HepG2 (cell line): ENCODE measurements around the gene IMPDH1. TPM values are rescaled to one million over a fixed set of nuclear protein-coding genes. Genes with fewer than 3 reads are reported as not detected.

Experiments used
- ATAC-seq: fragments of 200-7000 bp; cut with Tn5 transposase; 3 replicates; pipeline ENCODE4 v1.9.1; 2020; ENCODE audit warnings: mild to moderate bottlenecking, moderate library complexity
- BruUV-seq: library from RNA; stranded (reverse); fragments of 400-500 nt; replicated peaks from 2 replicates; lab custom pipeline; 2021; lab: Mats Ljungman, UMichigan
- CTCF ChIA-PET: fragments of 300-600 bp; formaldehyde crosslinking; extraction: SDS; loops from one replicate; lab custom pipeline; 2021; ENCODE audit warnings: low total read pairs, inconsistent platforms, low intra/inter-chr PET ratio; lab: Yijun Ruan, JAX
- POLR2A ChIA-PET: fragments of 350-600 bp; sonication (Branson Sonifier 250); formaldehyde crosslinking; loops from one replicate; lab custom pipeline; 2020; ENCODE audit warnings: antibody characterized with exemption, inconsistent platforms; lab: Yijun Ruan, JAX
- DNase-seq: peaks from one replicate; pipeline ENCODE4 v3.0.0-alpha.2; 2015; ENCODE audit warnings: low spot score
- FAIRE-seq: peaks from 3 replicates; lab custom pipeline; 2011; peaks lifted over from hg19 to GRCh38; lab: Jason Lieb, UNC
- H2AFZ ChIP-seq: one replicate; pipeline ENCODE4 v1.6.1; 2011; ENCODE audit warnings: low read length, inconsistent platforms
- H3K27ac ChIP-seq: fragments of 300-600 bp; 3 replicates; pipeline ENCODE4 v1.8.0; 2011; ENCODE audit warnings: mixed run types, mild to moderate bottlenecking, mixed read lengths, low read length, inconsistent platforms; ENCODE audit not compliant: insufficient read depth; ENCODE audit errors: extremely low read length
- H3K27me3 ChIP-seq, 2 experiments: fragments of 200-600 bp in 1 of 2; 2 replicates in 1 of 2; 3 replicates in 1 of 2; pipeline versions ENCODE4 v1.6.0 to v1.8.0; 2011; ENCODE audit warnings: low read length in 2 of 2, mild to moderate bottlenecking in 2 of 2, moderate library complexity in 2 of 2, inconsistent platforms in 1 of 2; ENCODE audit not compliant: insufficient read depth in 2 of 2, control insufficient read depth in 1 of 2
- H3K36me3 ChIP-seq, 2 experiments: fragments of 200-600 bp in 1 of 2; replicated peaks in 1 of 2; 2 replicates in 1 of 2; 3 replicates in 1 of 2; pipeline versions ENCODE4 v1.5.1 to v1.8.0; 2011; ENCODE audit warnings: low read length in 2 of 2, inconsistent platforms in 1 of 2; ENCODE audit not compliant: insufficient read depth in 2 of 2, control insufficient read depth in 1 of 2
- H3K4me1 ChIP-seq: 2 replicates; pipeline ENCODE4 v1.5.1; 2012; ENCODE audit warnings: low read length, inconsistent platforms; ENCODE audit not compliant: insufficient read depth
- H3K4me2 ChIP-seq: 2 replicates; pipeline ENCODE4 v1.6.0; 2011; ENCODE audit warnings: low read depth, low read length, inconsistent platforms
- H3K4me3 ChIP-seq, 3 experiments: fragments of 200-600 bp in 1 of 3; sonication (generic), shearing (Covaris generic) in 1 of 3; replicated peaks in 1 of 3; 2 replicates each; pipeline ENCODE4 v1.5.1; 2011 to 2016; ENCODE audit warnings: low read length in 3 of 3, inconsistent platforms in 2 of 3, low read depth in 2 of 3, mild to moderate bottlenecking in 2 of 3, control low read depth in 1 of 3, mixed read lengths in 1 of 3; ENCODE audit not compliant: insufficient read depth in 1 of 3
- H3K79me2 ChIP-seq: one replicate; pipeline ENCODE4 v1.6.1; 2011; ENCODE audit warnings: low read length, inconsistent platforms; ENCODE audit not compliant: insufficient read depth
- H3K9ac ChIP-seq: 2 replicates; pipeline ENCODE4 v1.6.0; 2011; ENCODE audit warnings: mild to moderate bottlenecking, low read depth, low read length, inconsistent platforms; ENCODE audit not compliant: insufficient read depth
- H3K9me3 ChIP-seq: 2 replicates; pipeline ENCODE4 v1.5.1; 2012; ENCODE audit warnings: mild to moderate bottlenecking, low read length
- H4K20me1 ChIP-seq: 2 replicates; pipeline ENCODE4 v1.6.0; 2011; ENCODE audit warnings: inconsistent platforms, mild to moderate bottlenecking, low read length, moderate library complexity; ENCODE audit not compliant: insufficient read depth
- DNMT3B ChIP-seq: conservative IDR thresholded peaks from 2 replicates; pipeline ENCODE4 v1.6.1; 2016; ENCODE audit warnings: missing biosample characterization, control low read depth
- HNRNPK ChIP-seq: fragments of 200-400 bp; formaldehyde crosslinking; IDR thresholded peaks from 2 replicates; pipeline ENCODE4 v1.6.1; 2018; ENCODE audit warnings: low read length, low read depth, moderate library complexity, mild to moderate bottlenecking; ENCODE audit not compliant: poor library complexity, severe bottlenecking
- KDM2A ChIP-seq: sonication (generic); formaldehyde crosslinking; IDR thresholded peaks from 2 replicates; pipeline ENCODE4 v1.4.0; 2020; ENCODE audit warnings: low read depth, missing genetic modification reagents, borderline replicate concordance
- MTA3 ChIP-seq: sonication (generic); formaldehyde crosslinking; IDR thresholded peaks from 2 replicates; pipeline ENCODE4 v1.4.0; 2020; ENCODE audit warnings: missing genetic modification reagents
- PHF5A ChIP-seq: IDR thresholded peaks from one replicate; pipeline ENCODE4 v1.6.1; 2018; ENCODE audit warnings: low read depth, missing genetic modification reagents; ENCODE audit not compliant: unreplicated experiment
- RELA ChIP-seq: sonication (generic); formaldehyde crosslinking; IDR thresholded peaks from 2 replicates; pipeline ENCODE4 v1.4.0; 2020; ENCODE audit warnings: missing genetic modification reagents
- TP53 ChIP-seq: sonication (generic); formaldehyde crosslinking; conservative IDR thresholded peaks from 2 replicates; pipeline ENCODE4 v1.4.0; 2020; ENCODE audit warnings: missing genetic modification reagents
- ZEB1 ChIP-seq: IDR thresholded peaks from 2 replicates; pipeline ENCODE4 v1.6.1; 2012; ENCODE audit warnings: mild to moderate bottlenecking, low read depth, inconsistent platforms; ENCODE audit not compliant: insufficient replicate concordance
- ZNF205 ChIP-seq: IDR thresholded peaks from 2 replicates; pipeline ENCODE4 v1.6.1; 2018; ENCODE audit warnings: missing biosample characterization, missing genetic modification reagents
- ZNF589 ChIP-seq: sonication (generic); formaldehyde crosslinking; conservative IDR thresholded peaks from 2 replicates; pipeline ENCODE4 v1.8.0; 2022; ENCODE audit warnings: mild to moderate bottlenecking, moderate library complexity, missing genetic modification reagents
- ZNF670 ChIP-seq: sonication (generic); formaldehyde crosslinking; IDR thresholded peaks from 2 replicates; pipeline ENCODE4 v1.8.0; 2022; ENCODE audit warnings: mild to moderate bottlenecking, missing genetic modification reagents, borderline replicate concordance
- ZNF7 ChIP-seq: IDR thresholded peaks from 2 replicates; pipeline ENCODE4 v1.6.1; 2016; ENCODE audit warnings: missing biosample characterization, missing genetic modification reagents
- ZNF878 ChIP-seq: sonication (generic); formaldehyde crosslinking; IDR thresholded peaks from 2 replicates; pipeline ENCODE4 v1.8.1; 2023; ENCODE audit warnings: mild to moderate bottlenecking, missing genetic modification reagents, moderate library complexity
- WGBS: methylation state at CpG from one replicate; pipeline ENCODE4 v1.1.6; 2017; ENCODE audit warnings: low lambda C conversion rate; 5-methylcytosine and 5-hydroxymethylcytosine counted together
- in situ Hi-C: cut with HindIII; loops from 2 replicates; pipeline ENCODE4 v1.10.0; 2017; ENCODE audit warnings: low pct_unique_long_range_greater_than_20kb; ENCODE audit not compliant: extremely low pct_ligation_motif_present
- intact Hi-C: fragments of 100-400 bp; cut with micrococcal nuclease; formaldehyde crosslinking; loops from one replicate; pipeline ENCODE4 v1.10.0; 2022; ENCODE audit not compliant: unreplicated experiment
- polyA plus RNA-seq, 8 experiments: library from polyadenylated mRNA; depleted of rRNA in 3 of 8; stranded (reverse) in 7 of 8; unstranded in 1 of 8; fragments of >200 nt; fragmentation: Illumina TruSeq in 4 of 8; extraction: Trizol in 4 of 8; gene quantifications; 2 replicates each; pipeline versions ENCODE4 v1.2.1 to v1.2.3, GENCODE V29; 2011 to 2016; ENCODE audit warnings: low read depth in 4 of 8, missing spikeins in 1 of 8, mixed read lengths in 1 of 8; ENCODE audit not compliant: insufficient read depth in 1 of 8
- total RNA-seq, 5 experiments: library from RNA; depleted of rRNA; stranded (reverse); fragments of >200 nt; fragmentation: Illumina TruSeq; extraction: Trizol; gene quantifications; 2 replicates each; pipeline ENCODE4 v1.2.3, GENCODE V29; 2016; ENCODE audit warnings: low read depth in 1 of 5
- TF ChIP-seq, protein P1 (sequence below): sonication (generic); formaldehyde crosslinking; IDR thresholded peaks from 2 replicates; pipeline ENCODE4 v1.4.0; 2020; ENCODE audit warnings: missing genetic modification reagents, mild to moderate bottlenecking, borderline replicate concordance
- TF ChIP-seq, protein P2 (sequence below): sonication (generic); formaldehyde crosslinking; IDR thresholded peaks from 2 replicates; pipeline ENCODE4 v1.5.0; 2020; ENCODE audit warnings: mild to moderate bottlenecking, missing genetic modification reagents
- TF ChIP-seq, protein P3 (sequence below): sonication (generic); formaldehyde crosslinking; IDR thresholded peaks from 2 replicates; pipeline ENCODE4 v1.5.0; 2020; ENCODE audit warnings: missing genetic modification reagents

Gene IMPDH1
- total and polyA plus RNA-seq, 2 of the 13 experiments (the other 11 are each of a cell fraction or from before 2014, with no cell fraction given), result 22.8 to 34.0 TPM

DNA sequence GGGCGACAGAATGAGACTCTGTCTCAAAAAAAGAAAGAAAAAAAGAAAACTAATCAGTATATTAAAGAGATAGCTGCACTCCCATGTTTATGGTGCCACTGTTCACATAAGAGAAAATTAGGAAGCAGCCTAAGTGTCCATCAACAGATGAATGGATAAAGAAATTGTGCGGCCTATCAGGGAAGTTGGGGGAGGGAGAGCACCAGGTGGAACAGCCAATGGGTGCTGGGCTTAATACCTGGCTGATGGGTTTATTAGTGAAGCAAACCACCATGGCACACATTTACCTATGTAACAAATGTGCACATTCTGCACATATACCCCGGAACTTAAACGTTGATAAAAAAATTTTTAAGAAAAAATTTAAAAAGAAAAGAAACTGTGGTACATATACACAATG is 39.3 kb downstream of the IMPDH1 start:
- intact Hi-C loops (no loop called here), in situ Hi-C loops (no loop called here)
- TF ChIP-seq ZEB1, result no peak
- TF ChIP-seq ZNF670, result no peak
- no peak for TF ChIP-seq ZNF589
- TF ChIP-seq ZNF205, result no peak
- no peak for TF ChIP-seq HNRNPK
- TF ChIP-seq TP53 (CRISPR knock-in tag), result no peak
- TF ChIP-seq, protein P1, sequence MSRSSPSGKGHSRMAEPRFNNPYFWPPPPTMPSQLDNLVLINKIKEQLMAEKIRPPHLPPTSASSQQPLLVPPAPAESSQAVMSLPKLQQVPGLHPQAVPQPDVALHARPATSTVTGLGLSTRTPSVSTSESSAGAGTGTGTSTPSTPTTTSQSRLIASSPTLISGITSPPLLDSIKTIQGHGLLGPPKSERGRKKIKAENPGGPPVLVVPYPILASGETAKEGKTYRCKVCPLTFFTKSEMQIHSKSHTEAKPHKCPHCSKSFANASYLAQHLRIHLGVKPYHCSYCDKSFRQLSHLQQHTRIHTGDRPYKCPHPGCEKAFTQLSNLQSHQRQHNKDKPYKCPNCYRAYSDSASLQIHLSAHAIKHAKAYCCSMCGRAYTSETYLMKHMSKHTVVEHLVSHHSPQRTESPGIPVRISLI (CRISPR knock-in tag), result no peak
- no peak for TF ChIP-seq DNMT3B
- TF ChIP-seq, protein P2, sequence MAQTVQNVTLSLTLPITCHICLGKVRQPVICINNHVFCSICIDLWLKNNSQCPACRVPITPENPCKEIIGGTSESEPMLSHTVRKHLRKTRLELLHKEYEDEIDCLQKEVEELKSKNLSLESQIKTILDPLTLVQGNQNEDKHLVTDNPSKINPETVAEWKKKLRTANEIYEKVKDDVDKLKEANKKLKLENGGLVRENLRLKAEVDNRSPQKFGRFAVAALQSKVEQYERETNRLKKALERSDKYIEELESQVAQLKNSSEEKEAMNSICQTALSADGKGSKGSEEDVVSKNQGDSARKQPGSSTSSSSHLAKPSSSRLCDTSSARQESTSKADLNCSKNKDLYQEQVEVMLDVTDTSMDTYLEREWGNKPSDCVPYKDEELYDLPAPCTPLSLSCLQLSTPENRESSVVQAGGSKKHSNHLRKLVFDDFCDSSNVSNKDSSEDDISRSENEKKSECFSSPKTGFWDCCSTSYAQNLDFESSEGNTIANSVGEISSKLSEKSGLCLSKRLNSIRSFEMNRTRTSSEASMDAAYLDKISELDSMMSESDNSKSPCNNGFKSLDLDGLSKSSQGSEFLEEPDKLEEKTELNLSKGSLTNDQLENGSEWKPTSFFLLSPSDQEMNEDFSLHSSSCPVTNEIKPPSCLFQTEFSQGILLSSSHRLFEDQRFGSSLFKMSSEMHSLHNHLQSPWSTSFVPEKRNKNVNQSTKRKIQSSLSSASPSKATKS (CRISPR knock-in tag), result no peak
- no peak for TF ChIP-seq ZNF878 (CRISPR knock-in tag)
- no peak for TF ChIP-seq PHF5A
- TF ChIP-seq KDM2A, result no peak
- TF ChIP-seq MTA3, result no peak
- no peak for TF ChIP-seq ZNF7 (CRISPR knock-in tag)
- TF ChIP-seq, protein P3, sequence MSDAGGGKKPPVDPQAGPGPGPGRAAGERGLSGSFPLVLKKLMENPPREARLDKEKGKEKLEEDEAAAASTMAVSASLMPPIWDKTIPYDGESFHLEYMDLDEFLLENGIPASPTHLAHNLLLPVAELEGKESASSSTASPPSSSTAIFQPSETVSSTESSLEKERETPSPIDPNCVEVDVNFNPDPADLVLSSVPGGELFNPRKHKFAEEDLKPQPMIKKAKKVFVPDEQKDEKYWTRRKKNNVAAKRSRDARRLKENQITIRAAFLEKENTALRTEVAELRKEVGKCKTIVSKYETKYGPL, result no peak
- no peak for TF ChIP-seq RELA (CRISPR knock-in tag)
- H3K79me2 ChIP-seq, result no peaks in the 10 kb centered on the region
- no peak overlapping the region for H3K9ac ChIP-seq
- ATAC-seq, result no peak
- ChIA-PET POLR2A (no interaction called here), CTCF (no interaction called here)
- H4K20me1 ChIP-seq, result no peaks in the 10 kb centered on the region
- no peak overlapping the region for H3K4me2 ChIP-seq
- no peaks in the 10 kb centered on the region for H3K36me3 ChIP-seq
- no peak overlapping the region for H3K27ac ChIP-seq
- no peaks in the 10 kb centered on the region for H3K9me3 ChIP-seq
- 35% methylated on average over 4 of the region's 4 CpGs for WGBS
- no peak for FAIRE-seq
- no TSS peak for BruUV-seq
- no peak overlapping the region for H3K4me3 ChIP-seq
- DNase-seq, result no peak
- H3K27me3 ChIP-seq, result peaks cover 0 to 11% of the 10 kb centered on the region in 2 experiments; a peak in 2 of 5 replicates
- H3K4me1 ChIP-seq, result no peaks in the 10 kb centered on the region
- H2AFZ ChIP-seq, result no peak overlapping the region
